HG03039 (cell line): Measurements from ENCODE around the gene SAMD4A.

ENCODE experiments used
- ATAC-seq: cut with Tn5 transposase; IDR thresholded peaks from one replicate; pipeline ENCODE4 v1.9.1; 2021; ENCODE audit warnings: mild to moderate bottlenecking, moderate library complexity; ENCODE audit not compliant: unreplicated experiment

SAMD4A gene

GRCh38 chr14:54564868-54565784 lies 1.8 kb upstream of the SAMD4A start:
- ATAC-seq = peak; percentile 34

GRCh38 chr14:54565785-54566409 lies 1.0 kb upstream of the SAMD4A start:
- peak; percentile 36 for ATAC-seq

- no peak for ATAC-seq
Observed at GRCh38 chr14:54567224-54567638, 303 bp downstream of the SAMD4A start.

GRCh38 chr14:54567639-54568561 lies 972 bp downstream of the SAMD4A start:
- ATAC-seq = no peak

DNA sequence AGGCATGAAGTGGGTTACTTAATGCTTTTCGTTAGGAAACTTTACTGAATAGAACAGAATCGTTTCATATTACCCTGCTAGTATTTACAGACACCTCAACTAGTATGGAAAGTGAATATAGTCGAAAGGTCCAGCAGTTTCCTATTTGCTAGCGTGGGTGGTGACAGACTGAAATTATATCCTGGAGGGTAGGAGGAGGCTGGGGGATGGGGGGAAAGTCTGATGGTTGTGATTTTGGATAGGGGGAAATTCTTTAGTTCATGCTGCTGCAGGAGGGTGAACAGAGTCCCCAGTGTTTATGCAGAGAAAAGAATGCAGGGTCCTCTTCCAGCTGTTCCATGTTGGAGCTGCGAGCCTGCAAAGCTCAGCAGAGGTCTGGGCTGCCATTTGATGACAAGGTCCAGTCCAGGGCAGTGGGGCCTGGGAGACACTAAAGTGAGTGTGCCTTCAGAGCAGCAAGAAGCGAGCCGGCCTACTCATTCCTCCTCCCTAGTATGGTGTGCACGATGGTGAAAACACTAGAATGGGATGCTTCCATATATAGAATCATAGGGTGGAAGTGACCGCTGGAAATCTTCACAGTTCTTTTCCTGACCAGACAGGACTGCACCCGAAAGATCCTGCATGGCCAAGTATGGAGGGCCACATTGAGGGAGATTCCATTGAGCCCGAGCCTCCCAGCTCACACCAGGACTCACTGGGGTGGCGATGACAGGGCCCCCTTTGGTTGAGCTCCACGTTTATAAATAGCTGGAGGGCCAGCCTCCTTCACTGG lies 2.1 kb downstream of the SAMD4A start:
- no peak for ATAC-seq

DNA sequence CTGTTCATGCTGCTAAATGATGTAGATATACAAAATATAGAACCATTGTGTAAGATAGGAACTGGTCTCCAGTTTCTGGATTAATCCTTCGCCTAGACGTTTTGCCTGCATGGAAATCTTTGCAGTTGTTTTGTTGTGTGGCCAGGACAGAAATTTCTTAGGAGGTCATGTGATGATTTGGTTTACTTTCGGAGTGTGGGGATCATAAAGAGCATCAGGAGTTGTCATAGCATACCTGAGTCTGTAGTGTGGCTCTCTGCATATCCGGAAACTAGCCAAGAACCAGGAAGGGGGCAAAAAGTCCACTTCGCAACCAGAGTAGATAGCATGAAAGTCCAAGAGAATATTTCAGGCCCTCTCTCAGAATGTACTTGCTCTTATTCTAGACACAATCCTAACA lies 3.1 kb downstream of the SAMD4A start:
- no peak for ATAC-seq

- no peak for ATAC-seq
Observed at GRCh38 chr14:54570631-54571415, 3.9 kb downstream of the SAMD4A start.

- ATAC-seq = no peak
Observed at GRCh38 chr14:54572316-54572715, 5.4 kb downstream of the SAMD4A start.

DNA sequence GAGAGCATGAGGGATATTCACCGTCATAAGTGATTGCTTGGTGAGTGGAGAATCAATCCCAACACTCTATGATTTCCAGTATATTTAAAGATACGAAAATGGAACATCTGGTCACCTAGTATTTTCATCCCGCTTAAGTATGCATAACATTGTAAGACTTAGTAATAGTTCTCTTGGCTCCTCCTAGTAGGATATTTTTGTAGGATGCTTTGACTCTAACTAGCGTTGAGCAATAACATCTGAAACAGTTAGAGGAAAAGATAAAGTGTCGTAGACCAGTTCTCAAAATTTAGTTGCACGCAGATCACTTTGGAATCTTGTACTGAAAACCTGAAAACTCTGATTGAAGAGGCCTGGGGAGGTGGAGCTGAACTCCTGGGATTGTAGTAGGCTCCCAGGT lies 7.6 kb downstream of the SAMD4A start:
- ATAC-seq = no peak

DNA sequence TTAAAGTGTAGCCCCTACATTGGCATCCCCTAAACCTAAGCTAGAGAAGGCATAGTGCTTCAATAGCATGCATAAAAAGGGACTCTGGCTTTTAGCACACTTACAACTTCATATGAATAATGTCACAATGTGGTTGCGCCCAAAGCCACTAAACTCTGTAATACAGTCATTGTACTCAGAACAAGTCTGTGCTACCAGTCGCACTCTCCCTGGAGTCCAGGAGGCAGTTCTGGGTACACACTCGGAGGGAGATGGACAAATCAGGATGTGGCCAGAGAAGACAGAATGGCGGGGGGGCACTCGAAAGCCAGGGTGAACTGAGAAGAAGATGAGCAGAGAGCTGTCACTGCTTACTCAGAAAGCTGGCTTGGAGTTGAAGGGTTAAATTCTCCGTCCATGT lies 10.6 kb downstream of the SAMD4A start:
- no peak for ATAC-seq

DNA sequence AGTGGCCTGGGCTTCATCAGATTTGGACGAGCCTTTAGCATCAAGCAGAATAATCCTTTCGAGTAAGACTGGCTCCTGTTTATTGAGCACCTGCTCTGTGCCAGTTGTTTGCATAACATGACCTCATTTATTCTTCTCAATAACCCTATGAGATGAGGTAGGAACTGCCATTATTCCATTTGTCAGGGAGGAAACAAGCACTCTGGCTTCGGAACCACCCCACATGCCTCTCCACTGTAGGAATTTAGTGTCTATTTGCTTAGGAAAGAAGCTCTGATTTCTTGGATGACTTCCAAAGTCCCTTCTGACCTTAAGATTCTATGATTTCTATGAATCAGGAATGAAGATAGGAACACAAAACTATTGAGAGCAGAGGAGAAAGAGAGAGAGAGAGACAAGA lies 11.0 kb downstream of the SAMD4A start:
- ATAC-seq = no peak

DNA sequence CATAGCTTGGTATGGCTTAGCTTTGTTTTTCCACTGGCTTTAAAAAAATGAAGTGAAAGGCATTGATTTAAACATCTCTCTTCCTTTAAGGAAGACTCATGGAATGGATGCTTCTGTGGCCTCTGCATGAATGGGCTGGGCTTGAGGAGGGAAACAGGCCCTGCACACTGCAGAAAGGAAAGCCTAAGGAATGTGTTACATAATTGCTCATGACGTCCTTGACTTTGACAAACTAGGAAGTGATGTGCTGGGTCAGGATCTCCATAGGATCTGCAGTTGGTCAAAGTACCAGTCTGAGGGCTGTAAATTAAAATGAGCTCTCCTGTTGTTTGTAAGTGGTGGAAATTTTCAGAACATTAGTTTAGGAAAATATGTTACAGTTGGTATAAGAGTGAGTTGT lies 12.7 kb downstream of the SAMD4A start:
- ATAC-seq = no peak

GRCh38 chr14:54580933-54581332 lies 14.0 kb downstream of the SAMD4A start:
- ATAC-seq = no peak

GRCh38 chr14:54582334-54582733 lies 15.4 kb downstream of the SAMD4A start:
- no peak for ATAC-seq

- no peak for ATAC-seq
Observed at GRCh38 chr14:54584097-54584496, 17.2 kb downstream of the SAMD4A start.

DNA sequence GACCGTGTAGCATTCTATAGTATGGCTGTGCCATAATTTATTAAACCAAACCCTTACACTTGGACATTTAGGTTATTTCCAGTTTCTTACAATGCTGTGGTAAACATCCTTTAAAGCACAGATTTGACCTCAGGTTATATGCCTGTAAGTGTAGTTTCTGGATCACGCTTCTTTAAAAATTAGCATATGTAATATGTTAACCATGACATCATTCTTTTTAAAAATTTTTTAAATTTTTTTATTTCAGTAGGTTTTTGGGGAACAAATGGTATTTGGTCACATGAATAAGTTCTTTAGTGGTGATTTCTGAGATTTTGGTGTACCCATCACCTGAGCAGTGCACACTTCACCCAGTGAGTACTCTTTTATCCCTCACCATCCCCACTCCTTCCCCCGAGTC lies 18.3 kb downstream of the SAMD4A start:
- ATAC-seq = no peak

DNA sequence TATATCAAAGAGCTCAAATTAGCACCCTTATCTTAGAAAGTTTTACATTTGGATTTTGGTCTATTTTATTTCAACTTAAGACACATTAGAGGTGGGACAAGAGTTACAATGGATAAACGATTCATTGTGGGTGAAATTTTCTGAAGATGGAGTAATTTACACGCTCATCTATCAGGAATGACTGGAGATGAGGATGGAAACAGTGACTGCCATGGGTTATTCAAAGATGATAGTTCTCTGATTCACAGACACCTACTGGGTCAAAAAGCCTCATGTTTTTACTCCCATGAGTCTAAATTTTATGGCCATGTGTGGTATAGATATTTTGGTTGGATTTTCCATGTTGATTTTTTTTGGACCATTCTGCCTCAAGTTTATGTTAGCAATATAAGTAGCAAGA lies 22.1 kb downstream of the SAMD4A start:
- no peak for ATAC-seq

- ATAC-seq = no peak
Observed at GRCh38 chr14:54589843-54590242, 22.9 kb downstream of the SAMD4A start.

- ATAC-seq = no peak
Observed at GRCh38 chr14:54590481-54590880, 23.6 kb downstream of the SAMD4A start.

DNA sequence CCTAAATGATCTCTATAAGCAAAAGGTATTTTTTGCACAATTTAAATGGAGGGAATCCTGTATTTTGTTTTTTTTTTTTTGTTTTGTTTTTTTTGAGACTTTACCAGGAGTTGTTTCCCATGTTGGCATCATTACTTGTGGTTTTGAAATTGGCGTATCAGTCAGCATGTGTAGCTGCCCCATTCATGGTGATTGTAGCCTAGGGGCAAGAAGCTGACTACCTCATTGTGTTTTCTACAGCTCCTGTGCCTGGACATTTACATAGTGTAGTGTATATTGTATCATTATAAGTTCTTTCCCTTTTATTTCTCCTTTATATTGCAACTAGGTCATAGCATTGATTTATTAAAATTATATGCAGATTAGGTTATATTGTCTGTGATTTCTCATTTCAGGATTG lies 24.5 kb downstream of the SAMD4A start:
- no peak for ATAC-seq
